Measurements from ENCODE around the gene INS. TPM values are rescaled to one million over a fixed set of nuclear protein-coding genes. Genes with fewer than 3 reads are reported as not detected.

Gene INS
- total and polyA plus RNA-seq, 5 donors from 2014 or later, result not detected

- no peaks in the 10 kb centered on the region for H3K27me3 ChIP-seq (ENCODE audit: control insufficient read depth, insufficient read depth, low read length)
- H3K36me3 ChIP-seq (ENCODE audit: control insufficient read depth, insufficient read depth, low read length), result no peaks in the 10 kb centered on the region
- H3K9me3 Mint-ChIP-seq, result no peaks in the 10 kb centered on the region
- ATAC-seq (ENCODE audit: low read depth in 2 of 2) (no peak), DNase-seq (no peak)
- H3K27ac Mint-ChIP-seq, result peak overlapping the region in 1 of 3 donors; percentile 60
- no peak overlapping the region for H3K27ac ChIP-seq (ENCODE audit: insufficient read depth, low read length, poor library complexity, severe bottlenecking)
- no peaks in the 10 kb centered on the region for H3K4me1 ChIP-seq (ENCODE audit: control insufficient read depth, insufficient read depth, low read length, poor library complexity, severe bottlenecking)
- no peaks in the 10 kb centered on the region for H3K36me3 Mint-ChIP-seq
- no peak overlapping the region for H3K4me3 ChIP-seq (ENCODE audit: low read depth, low read length)
- H3K27me3 Mint-ChIP-seq, result no peaks in the 10 kb centered on the region
- no peaks in the 10 kb centered on the region for H3K9me3 ChIP-seq (ENCODE audit: control insufficient read depth in 2 of 2, low read length in 2 of 2)
- H3K4me3 Mint-ChIP-seq, result no peak overlapping the region
- H3K4me1 Mint-ChIP-seq, result no peaks in the 10 kb centered on the region
Observed at GRCh38 chr11:2176389-2176900, 15.4 kb upstream of the INS start.

GRCh38 chr11:2175659-2176058 lies 14.7 kb upstream of the INS start:
- Mint-ChIP-seq H3K27ac (no peak overlapping the region), H3K36me3 (no peaks in the 10 kb centered on the region), H3K4me3 (no peak overlapping the region), H3K27me3 (no peaks in the 10 kb centered on the region), H3K4me1 (no peaks in the 10 kb centered on the region), H3K9me3 (no peaks in the 10 kb centered on the region)
- H3K36me3 ChIP-seq (ENCODE audit: control insufficient read depth, insufficient read depth, low read length), result no peaks in the 10 kb centered on the region
- no peaks in the 10 kb centered on the region for H3K27me3 ChIP-seq (ENCODE audit: control insufficient read depth, insufficient read depth, low read length)
- no peaks in the 10 kb centered on the region for H3K4me1 ChIP-seq (ENCODE audit: control insufficient read depth, insufficient read depth, low read length, poor library complexity, severe bottlenecking)
- H3K9me3 ChIP-seq (ENCODE audit: control insufficient read depth in 2 of 2, low read length in 2 of 2), result no peaks in the 10 kb centered on the region
- ATAC-seq (ENCODE audit: low read depth in 2 of 2) (no peak), DNase-seq (no peak)
- H3K4me3 ChIP-seq (ENCODE audit: low read depth, low read length), result no peak overlapping the region
- H3K27ac ChIP-seq (ENCODE audit: insufficient read depth, low read length, poor library complexity, severe bottlenecking), result no peak overlapping the region

- H3K36me3 ChIP-seq (ENCODE audit: control insufficient read depth, insufficient read depth, low read length), result no peaks in the 10 kb centered on the region
- H3K4me1 Mint-ChIP-seq, result no peaks in the 10 kb centered on the region
- no peak overlapping the region for H3K4me3 ChIP-seq (ENCODE audit: low read depth, low read length)
- DNase-seq (no peak), ATAC-seq (ENCODE audit: low read depth in 2 of 2) (no peak)
- H3K9me3 Mint-ChIP-seq, result no peaks in the 10 kb centered on the region
- H3K27ac Mint-ChIP-seq, result no peak overlapping the region
- no peaks in the 10 kb centered on the region for H3K36me3 Mint-ChIP-seq
- H3K4me3 Mint-ChIP-seq, result no peak overlapping the region
- H3K27me3 Mint-ChIP-seq, result no peaks in the 10 kb centered on the region
- no peaks in the 10 kb centered on the region for H3K9me3 ChIP-seq (ENCODE audit: control insufficient read depth in 2 of 2, low read length in 2 of 2)
- no peak overlapping the region for H3K27ac ChIP-seq (ENCODE audit: insufficient read depth, low read length, poor library complexity, severe bottlenecking)
- H3K4me1 ChIP-seq (ENCODE audit: control insufficient read depth, insufficient read depth, low read length, poor library complexity, severe bottlenecking), result no peaks in the 10 kb centered on the region
- H3K27me3 ChIP-seq (ENCODE audit: control insufficient read depth, insufficient read depth, low read length), result no peaks in the 10 kb centered on the region
Observed at GRCh38 chr11:2174361-2174760, 13.4 kb upstream of the INS start.

GRCh38 chr11:2173761-2174160 lies 12.8 kb upstream of the INS start:
- Histone ChIP-seq H3K27ac (ENCODE audit: insufficient read depth, low read length, poor library complexity, severe bottlenecking) (no peak overlapping the region), H3K36me3 (ENCODE audit: control insufficient read depth, insufficient read depth, low read length) (no peaks in the 10 kb centered on the region), H3K9me3 (ENCODE audit: control insufficient read depth in 2 of 2, low read length in 2 of 2) (no peaks in the 10 kb centered on the region), H3K4me1 (ENCODE audit: control insufficient read depth, insufficient read depth, low read length, poor library complexity, severe bottlenecking) (no peaks in the 10 kb centered on the region), H3K27me3 (ENCODE audit: control insufficient read depth, insufficient read depth, low read length) (no peaks in the 10 kb centered on the region), H3K4me3 (ENCODE audit: low read depth, low read length) (no peak overlapping the region)
- Mint-ChIP-seq H3K36me3 (no peaks in the 10 kb centered on the region), H3K4me3 (no peak overlapping the region), H3K27ac (no peak overlapping the region), H3K4me1 (no peaks in the 10 kb centered on the region), H3K27me3 (no peaks in the 10 kb centered on the region), H3K9me3 (no peaks in the 10 kb centered on the region)
- DNase-seq, result no peak
- no peak for ATAC-seq (ENCODE audit: low read depth in 2 of 2)

GRCh38 chr11:2173150-2173693 lies 12.2 kb upstream of the INS start:
- Mint-ChIP-seq H3K9me3 (no peaks in the 10 kb centered on the region), H3K27ac (no peak overlapping the region), H3K4me3 (no peak overlapping the region), H3K4me1 (no peaks in the 10 kb centered on the region), H3K36me3 (no peaks in the 10 kb centered on the region), H3K27me3 (no peaks in the 10 kb centered on the region)
- H3K4me3 ChIP-seq (ENCODE audit: low read depth, low read length), result no peak overlapping the region
- H3K4me1 ChIP-seq (ENCODE audit: control insufficient read depth, insufficient read depth, low read length, poor library complexity, severe bottlenecking), result no peaks in the 10 kb centered on the region
- DNase-seq (no peak), ATAC-seq (ENCODE audit: low read depth in 2 of 2) (no peak)
- H3K9me3 ChIP-seq (ENCODE audit: control insufficient read depth in 2 of 2, low read length in 2 of 2), result no peaks in the 10 kb centered on the region
- H3K27me3 ChIP-seq (ENCODE audit: control insufficient read depth, insufficient read depth, low read length), result no peaks in the 10 kb centered on the region
- H3K27ac ChIP-seq (ENCODE audit: insufficient read depth, low read length, poor library complexity, severe bottlenecking), result no peak overlapping the region
- no peaks in the 10 kb centered on the region for H3K36me3 ChIP-seq (ENCODE audit: control insufficient read depth, insufficient read depth, low read length)

- H3K27ac ChIP-seq (ENCODE audit: insufficient read depth, low read length, poor library complexity, severe bottlenecking), result no peak overlapping the region
- no peaks in the 10 kb centered on the region for H3K9me3 ChIP-seq (ENCODE audit: control insufficient read depth in 2 of 2, low read length in 2 of 2)
- no peaks in the 10 kb centered on the region for H3K4me1 ChIP-seq (ENCODE audit: control insufficient read depth, insufficient read depth, low read length, poor library complexity, severe bottlenecking)
- ATAC-seq (ENCODE audit: low read depth in 2 of 2) (no peak), DNase-seq (no peak)
- no peaks in the 10 kb centered on the region for H3K4me1 Mint-ChIP-seq
- H3K4me3 Mint-ChIP-seq, result no peak overlapping the region
- H3K9me3 Mint-ChIP-seq, result no peaks in the 10 kb centered on the region
- H3K36me3 Mint-ChIP-seq, result no peaks in the 10 kb centered on the region
- H3K4me3 ChIP-seq (ENCODE audit: low read depth, low read length), result no peak overlapping the region
- no peaks in the 10 kb centered on the region for H3K27me3 Mint-ChIP-seq
- H3K36me3 ChIP-seq (ENCODE audit: control insufficient read depth, insufficient read depth, low read length), result no peaks in the 10 kb centered on the region
- H3K27ac Mint-ChIP-seq, result no peak overlapping the region
- no peaks in the 10 kb centered on the region for H3K27me3 ChIP-seq (ENCODE audit: control insufficient read depth, insufficient read depth, low read length)
Observed at GRCh38 chr11:2172676-2173075, 11.7 kb upstream of the INS start.

- no peak within 1 kb of the TSS for H3K4me3 ChIP-seq (ENCODE audit: low read depth, low read length)
- no peaks in the 10 kb centered on the region for H3K9me3 Mint-ChIP-seq
- no peaks in the 10 kb centered on the region for H3K9me3 ChIP-seq (ENCODE audit: control insufficient read depth in 2 of 2, low read length in 2 of 2)
- ATAC-seq (ENCODE audit: low read depth in 2 of 2) (no peak), DNase-seq (no peak)
- H3K27me3 ChIP-seq (ENCODE audit: control insufficient read depth, insufficient read depth, low read length), result no peaks in the 10 kb centered on the region
- H3K4me3 Mint-ChIP-seq, result no peak within 1 kb of the TSS
- no peaks in the 10 kb centered on the region for H3K4me1 ChIP-seq (ENCODE audit: control insufficient read depth, insufficient read depth, low read length, poor library complexity, severe bottlenecking)
- no peaks in the 10 kb centered on the region for H3K27me3 Mint-ChIP-seq
- no peak within 1 kb of the TSS for H3K27ac ChIP-seq (ENCODE audit: insufficient read depth, low read length, poor library complexity, severe bottlenecking)
- H3K36me3 Mint-ChIP-seq, result no peaks in the 10 kb centered on the region
- H3K36me3 ChIP-seq (ENCODE audit: control insufficient read depth, insufficient read depth, low read length), result no peaks in the 10 kb centered on the region
- H3K4me1 Mint-ChIP-seq, result no peaks in the 10 kb centered on the region
- no peak within 1 kb of the TSS for H3K27ac Mint-ChIP-seq
Observed at GRCh38 chr11:2171591-2172003, 10.6 kb upstream of the INS start, which contains the start of gene TH. TH (minus strand) TSS chr11:2171815; CDS start chr11:2171786, 29 bp downstream.

Data from CD4-positive, CD25-positive, alpha-beta regulatory T cell (primary cell).